Measurements from ENCODE around the gene SLC4A3.

GRCh38 chr2:219603771-219604170 is 23.7 kb upstream of the SLC4A3 start:
- no peak for TF ChIP-seq FOXJ3 (CRISPR knock-in tag; IDR thresholded peaks at IDR 0.05)
- no peak for TF ChIP-seq CHD2 (IDR thresholded peaks at IDR 0.05; ENCODE audit: low read length, partially characterized antibody)
- no peak for TF ChIP-seq POLR2AphosphoS5 (IDR thresholded peaks at IDR 0.05; ENCODE audit: low read depth, low read length)
- no peak for TF ChIP-seq RCOR1 (IDR thresholded peaks at IDR 0.05; ENCODE audit: low read length)
- no peak for TF ChIP-seq CTCF (IDR thresholded peaks at IDR 0.05)
- TF ChIP-seq RXRA (IDR thresholded peaks at IDR 0.05; ENCODE audit: borderline replicate concordance, low read depth), result no peak
- no peak for TF ChIP-seq NFIC (IDR thresholded peaks at IDR 0.05; ENCODE audit: borderline replicate concordance)
- TF ChIP-seq REST (IDR thresholded peaks at IDR 0.05; ENCODE audit: low read depth, low read length), result no peak
- no peak for TF ChIP-seq ELF1 (IDR thresholded peaks at IDR 0.05)
- TF ChIP-seq TAF1 (IDR thresholded peaks at IDR 0.05; ENCODE audit: borderline replicate concordance, low read depth, low read length), result no peak
- TF ChIP-seq FOXM1 (IDR thresholded peaks at IDR 0.05; ENCODE audit: low read depth), result no peak
- TF ChIP-seq MAX (IDR thresholded peaks at IDR 0.05; ENCODE audit: low read depth), result no peak
- no peak for TF ChIP-seq SIN3A (IDR thresholded peaks at IDR 0.05; ENCODE audit: borderline replicate concordance, low read depth, low read length)
